Gastrocnemius medialis (tissue), 4 donors: ENCODE data around the gene TTC28. TPM values are rescaled to one million over a fixed set of nuclear protein-coding genes. Genes with fewer than 3 reads are reported as not detected.
"Not testable (repeated sequence)": the region's sequence is repeated elsewhere in the genome, so short reads cannot be mapped to it uniquely, and the experiment has no call there.

Source experiments
- ATAC-seq, 2 donors: fragments of 150-250 bp; one replicate each; pipeline ENCODE4 v1.9.1; 2016
- DNase-seq, 2 donors: peaks; one replicate each; pipeline ENCODE4 v3.0.0-alpha.2; 2019
- H3K27ac ChIP-seq, 4 donors: fragments of 200-600 bp; sonication (generic); 1 replicate in 1 of 4; 2 replicates in 3 of 4; pipeline ENCODE4 v1.5.1; 2016 to 2018; ENCODE audit warnings: mild to moderate bottlenecking in 2 of 4, moderate library complexity in 1 of 4
- H3K27me3 ChIP-seq, 3 donors: fragments of 200-600 bp; sonication (generic) in 2 of 3; 1 replicate in 1 of 3; 2 replicates in 2 of 3; pipeline versions ENCODE4 v1.5.1 to v1.6.0; 2016 to 2019; ENCODE audit warnings: mild to moderate bottlenecking in 1 of 3, moderate library complexity in 1 of 3
- H3K36me3 ChIP-seq, 2 donors: fragments of 200-600 bp; sonication (generic) in 1 of 2; one replicate each; pipeline ENCODE4 v1.5.1; 2017 to 2018
- H3K4me1 ChIP-seq, 2 donors: fragments of 200-600 bp; sonication (generic) in 1 of 2; one replicate each; pipeline ENCODE4 v1.5.1; 2016 to 2017; ENCODE audit warnings: mild to moderate bottlenecking in 2 of 2
- H3K4me3 ChIP-seq, 4 donors: fragments of 200-600 bp; sonication (generic) in 3 of 4; 1 replicate in 1 of 4; 2 replicates in 3 of 4; pipeline ENCODE4 v1.5.1; 2016 to 2019; ENCODE audit warnings: mild to moderate bottlenecking in 2 of 4
- H3K9me3 ChIP-seq, 3 donors: fragments of 200-600 bp; sonication (generic) in 2 of 3; 1 replicate in 1 of 3; 2 replicates in 2 of 3; pipeline ENCODE4 v1.5.1; 2016 to 2019
- POLR2A ChIP-seq, 2 donors: fragments of 450-650 bp; IDR thresholded peaks; one replicate each; pipeline ENCODE4 v1.6.1; 2017; ENCODE audit warnings: antibody characterized with exemption in 2 of 2, mild to moderate bottlenecking in 2 of 2, moderate library complexity in 2 of 2
- in situ Hi-C, 4 donors: fragments of 200-750 bp; cut with MboI; loops; one replicate each; pipeline versions ENCODE4 v1.15.0 to v1.8.0; 2017; ENCODE audit warnings: low sequenced_read_pairs in 4 of 4
- intact Hi-C: fragments of 100-400 bp; cut with DNase I; formaldehyde crosslinking; loops from one replicate; pipeline ENCODE4 v1.15.1; 2023; ENCODE audit warnings: low total_unique reads
- total RNA-seq, 4 donors: library from RNA; depleted of rRNA; stranded (reverse); fragments of >200 nt; gene quantifications; one replicate each; pipeline versions ENCODE4 v1.1.0 to v1.2.3, GENCODE V29; 2016
- TF ChIP-seq, protein P1 (sequence below), 5 experiments: fragments of 450-650 bp in 3 of 5; fragments of 200-600 bp in 2 of 5; sonication (generic) in 2 of 5; IDR thresholded peaks in 4 of 5; conservative IDR thresholded peaks in 1 of 5; 1 replicate in 4 of 5; 2 replicates in 1 of 5; pipeline ENCODE4 v1.5.1; 2016 to 2019; ENCODE audit warnings: antibody characterized with exemption in 5 of 5, mild to moderate bottlenecking in 3 of 5, moderate library complexity in 3 of 5

Gene TTC28
- total RNA-seq, 4 donors from 2014 or later = 6.3 to 18.1 (median 8.4) TPM

GRCh38 chr22:28619236-28619635 lies 60.4 kb downstream of the TTC28 start:
- TF ChIP-seq, protein P1, sequence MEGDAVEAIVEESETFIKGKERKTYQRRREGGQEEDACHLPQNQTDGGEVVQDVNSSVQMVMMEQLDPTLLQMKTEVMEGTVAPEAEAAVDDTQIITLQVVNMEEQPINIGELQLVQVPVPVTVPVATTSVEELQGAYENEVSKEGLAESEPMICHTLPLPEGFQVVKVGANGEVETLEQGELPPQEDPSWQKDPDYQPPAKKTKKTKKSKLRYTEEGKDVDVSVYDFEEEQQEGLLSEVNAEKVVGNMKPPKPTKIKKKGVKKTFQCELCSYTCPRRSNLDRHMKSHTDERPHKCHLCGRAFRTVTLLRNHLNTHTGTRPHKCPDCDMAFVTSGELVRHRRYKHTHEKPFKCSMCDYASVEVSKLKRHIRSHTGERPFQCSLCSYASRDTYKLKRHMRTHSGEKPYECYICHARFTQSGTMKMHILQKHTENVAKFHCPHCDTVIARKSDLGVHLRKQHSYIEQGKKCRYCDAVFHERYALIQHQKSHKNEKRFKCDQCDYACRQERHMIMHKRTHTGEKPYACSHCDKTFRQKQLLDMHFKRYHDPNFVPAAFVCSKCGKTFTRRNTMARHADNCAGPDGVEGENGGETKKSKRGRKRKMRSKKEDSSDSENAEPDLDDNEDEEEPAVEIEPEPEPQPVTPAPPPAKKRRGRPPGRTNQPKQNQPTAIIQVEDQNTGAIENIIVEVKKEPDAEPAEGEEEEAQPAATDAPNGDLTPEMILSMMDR (IDR thresholded peaks at IDR 0.05 in 4 of 5, conservative IDR thresholded peaks at IDR 0.05 in 1 of 5) = no peak
- no peak for TF ChIP-seq POLR2A (IDR thresholded peaks at IDR 0.05)
- no peaks in the 10 kb centered on the region for H3K9me3 ChIP-seq
- no peaks in the 10 kb centered on the region for H3K4me1 ChIP-seq
- intact Hi-C loops (no loop called here), in situ Hi-C loops (loop anchor here (25.0 kb wide), 1 partner anchor 418 kb away; no protein-coding TSS in a partner anchor)
- H3K36me3 ChIP-seq = no peaks in the 10 kb centered on the region
- no peak for ATAC-seq
- H3K27me3 ChIP-seq = no peaks in the 10 kb centered on the region
- H3K27ac ChIP-seq = no peak overlapping the region
- DNase-seq = no peak
- no peak overlapping the region for H3K4me3 ChIP-seq

GRCh38 chr22:28615423-28615822 lies 64.2 kb downstream of the TTC28 start:
- H3K9me3 ChIP-seq, H3K36me3 ChIP-seq, intact Hi-C loops, H3K27me3 ChIP-seq, H3K4me3 ChIP-seq, ATAC-seq, DNase-seq, H3K27ac ChIP-seq, H3K4me1 ChIP-seq: not testable (repeated sequence)
- in situ Hi-C loops = loop anchor here (25.0 kb wide), 1 partner anchor 422 kb away; no protein-coding TSS in a partner anchor

GRCh38 chr22:28609921-28610320 lies 69.7 kb downstream of the TTC28 start:
- intact Hi-C loops = loop anchor here (10.0 kb wide), 2 partner anchors 135 to 425 kb away; partner anchors contain the start of genes CHEK2 and HSCB
- H3K4me1 ChIP-seq = no peaks in the 10 kb centered on the region
- TF ChIP-seq, protein P1 (IDR thresholded peaks at IDR 0.05 in 4 of 5, conservative IDR thresholded peaks at IDR 0.05 in 1 of 5) = no peak
- TF ChIP-seq POLR2A (IDR thresholded peaks at IDR 0.05) = no peak
- in situ Hi-C loops = loop anchor here (10.0 to 25.0 kb wide), 2 partner anchors 135 to 427 kb away; partner anchors contain the start of genes CHEK2 (in 1 of the 4) and HSCB (in 1 of the 4)
- H3K4me3 ChIP-seq = no peak overlapping the region
- DNase-seq = no peak
- H3K27me3 ChIP-seq = no peaks in the 10 kb centered on the region
- H3K36me3 ChIP-seq = no peaks in the 10 kb centered on the region
- H3K9me3 ChIP-seq = no peaks in the 10 kb centered on the region
- no peak for ATAC-seq
- no peak overlapping the region for H3K27ac ChIP-seq

- no peak for ATAC-seq
- Histone ChIP-seq H3K27me3 (no peaks in the 10 kb centered on the region), H3K4me3 (no peak overlapping the region), H3K4me1 (no peaks in the 10 kb centered on the region), H3K27ac (no peak overlapping the region), H3K36me3 (no peaks in the 10 kb centered on the region), H3K9me3 (no peaks in the 10 kb centered on the region)
- TF ChIP-seq, protein P1 (IDR thresholded peaks at IDR 0.05 in 4 of 5, conservative IDR thresholded peaks at IDR 0.05 in 1 of 5) = no peak
- TF ChIP-seq POLR2A (IDR thresholded peaks at IDR 0.05) = no peak
- in situ Hi-C loops = loop anchor here (10.0 to 25.0 kb wide), 2 partner anchors 136 to 429 kb away; partner anchors contain the start of genes CHEK2 (in 1 of the 4) and HSCB (in 1 of the 4)
- intact Hi-C loops = loop anchor here (10.0 kb wide), 2 partner anchors 136 to 426 kb away; partner anchors contain the start of genes CHEK2 and HSCB
- no peak for DNase-seq
These were observed 71.1 kb downstream of the TTC28 start for GRCh38 chr22:28608546-28608945.

GRCh38 chr22:28607795-28608194 lies 71.8 kb downstream of the TTC28 start:
- ATAC-seq (no peak), DNase-seq (no peak)
- Histone ChIP-seq H3K4me1 (no peaks in the 10 kb centered on the region), H3K36me3 (no peaks in the 10 kb centered on the region), H3K9me3 (no peaks in the 10 kb centered on the region), H3K27me3 (no peaks in the 10 kb centered on the region), H3K27ac (no peak overlapping the region), H3K4me3 (no peak overlapping the region)
- in situ Hi-C loops = loop anchor here (10.0 to 25.0 kb wide), 2 partner anchors 137 to 430 kb away; partner anchors contain the start of genes CHEK2 (in 1 of the 4) and HSCB (in 1 of the 4)
- intact Hi-C loops = loop anchor here (10.0 kb wide), 2 partner anchors 137 to 427 kb away; partner anchors contain the start of genes CHEK2 and HSCB
- TF ChIP-seq, protein P1 (IDR thresholded peaks at IDR 0.05 in 4 of 5, conservative IDR thresholded peaks at IDR 0.05 in 1 of 5) = no peak
- no peak for TF ChIP-seq POLR2A (IDR thresholded peaks at IDR 0.05)
